Pericardium fibroblast (primary cell): Measurements from ENCODE around the gene TUBGCP3. TPM values are rescaled to one million over a fixed set of nuclear protein-coding genes. Genes with fewer than 3 reads are reported as not detected.

ENCODE experiments used
- total RNA-seq: library from RNA; depleted of rRNA; stranded (reverse); fragments of >200 nt; gene quantifications from 2 replicates; pipeline ENCODE4 v1.2.3, GENCODE V29; 2015

The TUBGCP3 gene
- total RNA-seq: 7.1 and 7.2 TPM in 2 replicates

GRCh38 chr13:112587764-112588489, at the start of gene TUBGCP3:
Gene TUBGCP3 (minus strand): TSS chr13:112588153. CDS start chr13:112587980, 173 bp downstream.

Other genes starting within 250 kb of the TUBGCP3 start
- gene SPACA7, start 211.8 kb downstream of the TUBGCP3 start, total RNA-seq: not detected in 2 replicates
- gene ATP11A, start 101.9 kb upstream of the TUBGCP3 start, total RNA-seq: 9.0 and 14.4 TPM in 2 replicates